Activated T-cell treated with anti-CD3 and anti-CD28 coated beads for 48 hours (primary cell): ENCODE measurements around the gene USP20.

Experiments used
- DNase-seq: peaks from one replicate; pipeline ENCODE4 v3.0.0-alpha.2; 2020; ENCODE audit warnings: low read depth

Gene USP20

GRCh38 chr9:129875687-129876395, 40.6 kb downstream of the USP20 start:
- no peak for DNase-seq

GRCh38 chr9:129876815-129877214, 41.6 kb downstream of the USP20 start:
- no peak for DNase-seq

GRCh38 chr9:129878291-129878690, 43.0 kb downstream of the USP20 start:
- no peak for DNase-seq

GRCh38 chr9:129879103-129879699, 43.9 kb downstream of the USP20 start:
- no peak for DNase-seq

GRCh38 chr9:129879991-129880653, 44.9 kb downstream of the USP20 start:
- no peak for DNase-seq

- DNase-seq = no peak
Measured at GRCh38 chr9:129880654-129881546, 45.6 kb downstream of the USP20 start.

- no peak for DNase-seq
Measured at GRCh38 chr9:129881547-129882324, 46.5 kb downstream of the USP20 start.

GRCh38 chr9:129884220-129885017, 49.2 kb downstream of the USP20 start:
- peak; percentile 96 for DNase-seq

GRCh38 chr9:129885018-129885669, 49.9 kb downstream of the USP20 start:
- DNase-seq = peak; percentile 41

GRCh38 chr9:129885670-129886106, 50.4 kb downstream of the USP20 start:
- peak; percentile 94 for DNase-seq

- peak; percentile 57 for DNase-seq
Measured at GRCh38 chr9:129886226-129887174, 51.2 kb downstream of the USP20 start.

- DNase-seq = no peak
Measured at GRCh38 chr9:129887334-129888292, 52.4 kb downstream of the USP20 start.

- peak; percentile 90 for DNase-seq
Measured at GRCh38 chr9:129888293-129889121, 53.2 kb downstream of the USP20 start.

GRCh38 chr9:129889122-129889940, 54.1 kb downstream of the USP20 start:
- DNase-seq = no peak

GRCh38 chr9:129889941-129890717, 54.9 kb downstream of the USP20 start:
- peak; percentile 71 for DNase-seq
